SK-N-SH (cell line): Measurements from ENCODE around the gene MRGPRX1.

ENCODE experiments used
- CHD2 ChIP-seq: fragments of 150-350 bp; IDR thresholded peaks from 2 replicates; pipeline ENCODE4 v1.6.1; 2018; ENCODE audit warnings: low read length; ENCODE audit not compliant: partially characterized antibody
- EZH2phosphoT487 ChIP-seq: fragments of 200-600 bp; sonication (generic); IDR thresholded peaks from 2 replicates; pipeline ENCODE4 v1.6.1; 2017; ENCODE audit warnings: low read depth, mixed run types, mild to moderate bottlenecking, antibody characterized with exemption, moderate library complexity, borderline replicate concordance
- FOXM1 ChIP-seq: IDR thresholded peaks from 2 replicates; pipeline ENCODE4 v1.4.0; 2012; ENCODE audit warnings: low read depth, mild to moderate bottlenecking
- GABPA ChIP-seq: IDR thresholded peaks from 2 replicates; pipeline ENCODE4 v1.4.0; 2012; ENCODE audit warnings: low read depth, mild to moderate bottlenecking
- MXI1 ChIP-seq: IDR thresholded peaks from 2 replicates; pipeline ENCODE4 v1.6.1; 2012; ENCODE audit warnings: mild to moderate bottlenecking, low read depth, low read length, improper control_type of control experiment
- POLR2AphosphoS5 ChIP-seq: IDR thresholded peaks from 2 replicates; pipeline ENCODE4 v1.6.1; 2012; ENCODE audit warnings: low read depth, low read length
- REST ChIP-seq: IDR thresholded peaks from 2 replicates; pipeline ENCODE4 v1.6.1; 2012; ENCODE audit warnings: mild to moderate bottlenecking, low read depth, low read length, moderate library complexity
- RXRA ChIP-seq: IDR thresholded peaks from 2 replicates; pipeline ENCODE4 v1.4.0; 2012; ENCODE audit warnings: low read depth, mild to moderate bottlenecking, borderline replicate concordance
- TAF1 ChIP-seq: IDR thresholded peaks from 2 replicates; pipeline ENCODE4 v1.6.1; 2012; ENCODE audit warnings: low read depth, mild to moderate bottlenecking, low read length, moderate library complexity, borderline replicate concordance
- YY1 ChIP-seq: IDR thresholded peaks from 2 replicates; pipeline ENCODE4 v1.4.0; 2012; ENCODE audit warnings: low read depth, mild to moderate bottlenecking
- TF ChIP-seq, protein P1 (sequence below): fragments of 200-600 bp; sonication (generic); IDR thresholded peaks from 2 replicates; pipeline ENCODE4 v1.6.1; 2017; ENCODE audit warnings: antibody characterized with exemption, mild to moderate bottlenecking, moderate library complexity
- TF ChIP-seq, protein P2 (sequence below): IDR thresholded peaks from 2 replicates; pipeline ENCODE4 v1.4.0; 2012; ENCODE audit warnings: low read depth

DNA sequence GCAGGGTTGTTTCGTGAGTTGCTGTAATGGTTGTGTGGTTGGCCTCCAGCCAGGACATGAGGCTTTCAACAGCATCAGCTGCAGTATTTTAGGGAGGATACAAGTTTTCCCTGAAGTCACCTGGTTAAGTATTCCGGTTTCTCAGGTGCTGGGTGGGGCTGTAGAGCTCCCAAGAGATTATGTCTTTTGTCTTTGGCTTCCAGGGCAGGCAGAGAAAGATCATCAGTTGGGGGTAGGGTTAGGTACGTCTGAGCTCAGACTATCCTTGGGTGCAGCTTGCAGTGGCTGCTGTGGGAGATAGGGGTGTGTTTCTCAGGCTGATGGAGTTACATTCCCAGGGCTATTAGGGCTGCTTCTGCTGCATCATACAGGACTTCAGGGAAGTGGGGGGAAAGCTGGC is 47.5 kb upstream of the MRGPRX1 start:
- TF ChIP-seq, protein P1, sequence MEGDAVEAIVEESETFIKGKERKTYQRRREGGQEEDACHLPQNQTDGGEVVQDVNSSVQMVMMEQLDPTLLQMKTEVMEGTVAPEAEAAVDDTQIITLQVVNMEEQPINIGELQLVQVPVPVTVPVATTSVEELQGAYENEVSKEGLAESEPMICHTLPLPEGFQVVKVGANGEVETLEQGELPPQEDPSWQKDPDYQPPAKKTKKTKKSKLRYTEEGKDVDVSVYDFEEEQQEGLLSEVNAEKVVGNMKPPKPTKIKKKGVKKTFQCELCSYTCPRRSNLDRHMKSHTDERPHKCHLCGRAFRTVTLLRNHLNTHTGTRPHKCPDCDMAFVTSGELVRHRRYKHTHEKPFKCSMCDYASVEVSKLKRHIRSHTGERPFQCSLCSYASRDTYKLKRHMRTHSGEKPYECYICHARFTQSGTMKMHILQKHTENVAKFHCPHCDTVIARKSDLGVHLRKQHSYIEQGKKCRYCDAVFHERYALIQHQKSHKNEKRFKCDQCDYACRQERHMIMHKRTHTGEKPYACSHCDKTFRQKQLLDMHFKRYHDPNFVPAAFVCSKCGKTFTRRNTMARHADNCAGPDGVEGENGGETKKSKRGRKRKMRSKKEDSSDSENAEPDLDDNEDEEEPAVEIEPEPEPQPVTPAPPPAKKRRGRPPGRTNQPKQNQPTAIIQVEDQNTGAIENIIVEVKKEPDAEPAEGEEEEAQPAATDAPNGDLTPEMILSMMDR, result no peak
- TF ChIP-seq, protein P2, sequence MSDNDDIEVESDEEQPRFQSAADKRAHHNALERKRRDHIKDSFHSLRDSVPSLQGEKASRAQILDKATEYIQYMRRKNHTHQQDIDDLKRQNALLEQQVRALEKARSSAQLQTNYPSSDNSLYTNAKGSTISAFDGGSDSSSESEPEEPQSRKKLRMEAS, result no peak
- TF ChIP-seq YY1, result no peak
- TF ChIP-seq POLR2AphosphoS5, result no peak
- no peak for TF ChIP-seq MXI1
- TF ChIP-seq CHD2, result no peak
- no peak for TF ChIP-seq GABPA
- TF ChIP-seq EZH2phosphoT487, result no peak
- no peak for TF ChIP-seq REST
- TF ChIP-seq FOXM1, result no peak
- TF ChIP-seq TAF1, result no peak
- TF ChIP-seq RXRA, result no peak
